Measurements from ENCODE around the gene NFE2L2.
"Not testable (repeated sequence)": the region's sequence is repeated elsewhere in the genome, so short reads cannot be mapped to it uniquely, and the experiment has no call there.

NFE2L2 gene

GRCh38 chr2:177279847-177280246 is 15.3 kb upstream of the NFE2L2 start:
- DNase-seq: no peak

GRCh38 chr2:177275743-177276055 is 11.2 kb upstream of the NFE2L2 start:
- DNase-seq: no peak

- DNase-seq: no peak
These were observed 10.7 kb upstream of the NFE2L2 start for GRCh38 chr2:177275040-177275742.

GRCh38 chr2:177273408-177273807 is 8.9 kb upstream of the NFE2L2 start:
- DNase-seq: no peak

- DNase-seq: no peak
These were observed 8.2 kb upstream of the NFE2L2 start for GRCh38 chr2:177272765-177273164.

GRCh38 chr2:177271981-177272666 is 7.6 kb upstream of the NFE2L2 start:
- no peak for DNase-seq

GRCh38 chr2:177270531-177270930 is 6.0 kb upstream of the NFE2L2 start:
- no peak for DNase-seq

- no peak for DNase-seq
These were observed 4.4 kb upstream of the NFE2L2 start for GRCh38 chr2:177268901-177269300.

- DNase-seq: no peak
These were observed 3.8 kb upstream of the NFE2L2 start for GRCh38 chr2:177268187-177268871.

GRCh38 chr2:177266955-177267354 is 2.4 kb upstream of the NFE2L2 start:
- not testable (repeated sequence) for DNase-seq

GRCh38 chr2:177265824-177266817 is 1.6 kb upstream of the NFE2L2 start:
- DNase-seq: no peak

GRCh38 chr2:177264209-177264692 is 276 bp downstream of the NFE2L2 start:
- peak; percentile 17 for DNase-seq

GRCh38 chr2:177263451-177264208 is 897 bp downstream of the NFE2L2 start:
- peak; percentile 96 for DNase-seq

- DNase-seq: no peak
These were observed 1.5 kb downstream of the NFE2L2 start for GRCh38 chr2:177262958-177263450.

GRCh38 chr2:177262092-177262491 is 2.4 kb downstream of the NFE2L2 start:
- no peak for DNase-seq

- no peak for DNase-seq
These were observed 3.1 kb downstream of the NFE2L2 start for GRCh38 chr2:177261116-177262060.

GRCh38 chr2:177260379-177260778 is 4.1 kb downstream of the NFE2L2 start:
- no peak for DNase-seq

GRCh38 chr2:177258059-177258458 is 6.5 kb downstream of the NFE2L2 start:
- DNase-seq: no peak

GRCh38 chr2:177257471-177257870 is 7.1 kb downstream of the NFE2L2 start:
- no peak for DNase-seq

- DNase-seq: no peak
These were observed 7.8 kb downstream of the NFE2L2 start for GRCh38 chr2:177256695-177257094.

GRCh38 chr2:177256026-177256425 is 8.5 kb downstream of the NFE2L2 start:
- DNase-seq: no peak
